Type B pancreatic cell (in vitro differentiated cells): ENCODE data around the gene GABRA5. TPM values are rescaled to one million over a fixed set of nuclear protein-coding genes. Genes with fewer than 3 reads are reported as not detected.
A peak's percentile ranks its signal among the peaks of the same experiment; 100 is the strongest.
"Not testable (repeated sequence)": the region's sequence is repeated elsewhere in the genome, so short reads cannot be mapped to it uniquely, and the experiment has no call there.

Source experiments
- DNase-seq: peaks from one replicate; pipeline ENCODE4 v3.0.0; 2021; ENCODE audit warnings: mixed read lengths; ENCODE audit not compliant: unreplicated experiment; ENCODE audit errors: extremely low spot score
- H3K27ac Mint-ChIP-seq: 2 replicates; pipeline ENCODE4 v1.8.0; 2021; ENCODE audit warnings: mild to moderate bottlenecking, mixed read lengths
- H3K27me3 Mint-ChIP-seq: 2 replicates; pipeline ENCODE4 v1.8.0; 2021; ENCODE audit warnings: mixed read lengths
- H3K36me3 Mint-ChIP-seq: 2 replicates; pipeline ENCODE4 v1.8.0; 2021; ENCODE audit warnings: mixed read lengths
- H3K4me1 Mint-ChIP-seq: one replicate; pipeline ENCODE4 v1.8.0; 2021; ENCODE audit warnings: mixed read lengths; ENCODE audit not compliant: unreplicated experiment
- H3K4me3 Mint-ChIP-seq: 2 replicates; pipeline ENCODE4 v1.8.0; 2021; ENCODE audit warnings: mild to moderate bottlenecking, mixed read lengths
- H3K9me3 Mint-ChIP-seq: 2 replicates; pipeline ENCODE4 v1.8.0; 2021; ENCODE audit warnings: mixed read lengths
- CTCF ChIP-seq: fragments of 200-600 bp; sonication (generic); conservative IDR thresholded peaks from 2 replicates; pipeline ENCODE4 v1.5.0; 2021; ENCODE audit warnings: antibody characterized with exemption, mild to moderate bottlenecking
- long read RNA-seq: library from polyadenylated mRNA; unstranded; transcript quantifications from one replicate; pipeline ENCODE4 v2.0.0, GENCODE V29; 2020
- total RNA-seq: library from RNA; stranded (reverse); gene quantifications from 2 replicates; pipeline ENCODE4 v1.2.1, GENCODE V29; 2021; ENCODE audit warnings: low replicate concordance

Gene GABRA5
- total RNA-seq = 0.67 and 3.1 TPM in 2 replicates
- long read RNA-seq, partial matches to known transcripts = 1 of 1 reads
- long read RNA-seq, other reads (novel, unspliced or antisense) = 0 of 1 reads

GRCh38 chr15:26866298-26867199 lies at the start of gene GABRA5:
GABRA5 (plus strand) TSS chr15:26867062; CDS start chr15:26869249, 2,187 bp downstream.
- H3K9me3 Mint-ChIP-seq = no peaks in the 10 kb centered on the region
- H3K27me3 Mint-ChIP-seq = peaks cover 72% of the 10 kb centered on the region
- no peaks in the 10 kb centered on the region for H3K36me3 Mint-ChIP-seq
- H3K27ac Mint-ChIP-seq = no peak within 1 kb of the TSS
- no peaks in the 10 kb centered on the region for H3K4me1 Mint-ChIP-seq
- DNase-seq = peak; percentile 72
- H3K4me3 Mint-ChIP-seq = peak within 1 kb of the TSS; percentile 78
- TF ChIP-seq CTCF = peak; percentile 65

- H3K9me3 Mint-ChIP-seq, H3K27ac Mint-ChIP-seq, H3K36me3 Mint-ChIP-seq, H3K27me3 Mint-ChIP-seq, H3K4me3 Mint-ChIP-seq, DNase-seq, H3K4me1 Mint-ChIP-seq: not testable (repeated sequence)
Measured at GRCh38 chr15:26831191-26831590, 35.7 kb upstream of the GABRA5 start.

- Mint-ChIP-seq H3K36me3 (no peaks in the 10 kb centered on the region), H3K4me1 (no peaks in the 10 kb centered on the region), H3K4me3 (no peak overlapping the region), H3K27me3 (no peaks in the 10 kb centered on the region), H3K9me3 (no peaks in the 10 kb centered on the region), H3K27ac (no peak overlapping the region)
- TF ChIP-seq CTCF = no peak
- DNase-seq = no peak
Measured at GRCh38 chr15:26831951-26832350, 34.9 kb upstream of the GABRA5 start.

GRCh38 chr15:26838742-26839460 lies 28.0 kb upstream of the GABRA5 start:
- TF ChIP-seq CTCF = peak; percentile 72
- no peaks in the 10 kb centered on the region for H3K36me3 Mint-ChIP-seq

GRCh38 chr15:26841514-26841913 lies 25.3 kb upstream of the GABRA5 start:
- Mint-ChIP-seq H3K27ac (no peak overlapping the region), H3K36me3 (no peaks in the 10 kb centered on the region), H3K27me3 (peaks cover 18% of the 10 kb centered on the region), H3K4me1 (no peaks in the 10 kb centered on the region), H3K4me3 (no peak overlapping the region), H3K9me3 (peaks cover 5% of the 10 kb centered on the region)
- DNase-seq = no peak
- TF ChIP-seq CTCF = no peak

More at GRCh38 chr15:26838742-26839460, 28.0 kb upstream of the GABRA5 start:
- DNase-seq = no peak
- peaks cover 18% of the 10 kb centered on the region for H3K27me3 Mint-ChIP-seq
- H3K27ac Mint-ChIP-seq = no peak overlapping the region
- H3K9me3 Mint-ChIP-seq = peaks cover 5% of the 10 kb centered on the region
- no peak overlapping the region for H3K4me3 Mint-ChIP-seq
- no peaks in the 10 kb centered on the region for H3K4me1 Mint-ChIP-seq

- peaks cover 18% of the 10 kb centered on the region for H3K27me3 Mint-ChIP-seq
- peaks cover 5% of the 10 kb centered on the region for H3K9me3 Mint-ChIP-seq
- no peaks in the 10 kb centered on the region for H3K36me3 Mint-ChIP-seq
- no peak for DNase-seq
- no peaks in the 10 kb centered on the region for H3K4me1 Mint-ChIP-seq
- TF ChIP-seq CTCF = no peak
- H3K27ac Mint-ChIP-seq = no peak overlapping the region
- H3K4me3 Mint-ChIP-seq = no peak overlapping the region
Measured at GRCh38 chr15:26841941-26842340, 24.9 kb upstream of the GABRA5 start.
